ENCODE measurements around the gene CYTH1.

The CYTH1 gene

GRCh38 chr17:78628547-78629435 is 153.3 kb downstream of the CYTH1 start:
- no peak for DNase-seq (ENCODE audit: low read depth)
- no peak for TF ChIP-seq CTCF (IDR thresholded peaks at IDR 0.05; ENCODE audit: low read length, missing control alignments)
- no peak overlapping the region for H3K4me3 ChIP-seq (replicated peaks; ENCODE audit: low read depth, low read length)

- DNase-seq (ENCODE audit: low read depth) = no peak
- no peak for TF ChIP-seq CTCF (IDR thresholded peaks at IDR 0.05; ENCODE audit: low read length, missing control alignments)
- no peak overlapping the region for H3K4me3 ChIP-seq (replicated peaks; ENCODE audit: low read depth, low read length)
Measured at GRCh38 chr17:78624324-78625151, 157.5 kb downstream of the CYTH1 start.

Measured in fibroblast of pulmonary artery (primary cell).